ENCODE measurements around the gene E2F1.
"Not testable (repeated sequence)": the region's sequence is repeated elsewhere in the genome, so short reads cannot be mapped to it uniquely, and the experiment has no call there.

Gene E2F1

GRCh38 chr20:33635341-33635740 is 50.8 kb downstream of the E2F1 start:
- DNase-seq: no peak

- not testable (repeated sequence) for DNase-seq
These were observed 54.3 kb downstream of the E2F1 start for GRCh38 chr20:33631910-33632309.

GRCh38 chr20:33630507-33630906 is 55.7 kb downstream of the E2F1 start:
- no peak for DNase-seq

- DNase-seq: no peak
These were observed 56.2 kb downstream of the E2F1 start for GRCh38 chr20:33629979-33630378.

GRCh38 chr20:33629533-33629932 is 56.7 kb downstream of the E2F1 start:
- DNase-seq: no peak

GRCh38 chr20:33627577-33628216 is 58.5 kb downstream of the E2F1 start:
- DNase-seq: no peak

GRCh38 chr20:33626190-33626589 is 60.0 kb downstream of the E2F1 start:
- no peak for DNase-seq

All from CD4-positive, alpha-beta T cell treated with Interleukin-10 for 1 hour (primary cell).